GM18867 (cell line): ENCODE results near the gene NKD1.

ENCODE experiments used
- ATAC-seq: cut with Tn5 transposase; IDR thresholded peaks from one replicate; pipeline ENCODE4 v1.9.1; 2021; ENCODE audit warnings: mild to moderate bottlenecking, moderate library complexity; ENCODE audit not compliant: unreplicated experiment

Gene NKD1

DNA sequence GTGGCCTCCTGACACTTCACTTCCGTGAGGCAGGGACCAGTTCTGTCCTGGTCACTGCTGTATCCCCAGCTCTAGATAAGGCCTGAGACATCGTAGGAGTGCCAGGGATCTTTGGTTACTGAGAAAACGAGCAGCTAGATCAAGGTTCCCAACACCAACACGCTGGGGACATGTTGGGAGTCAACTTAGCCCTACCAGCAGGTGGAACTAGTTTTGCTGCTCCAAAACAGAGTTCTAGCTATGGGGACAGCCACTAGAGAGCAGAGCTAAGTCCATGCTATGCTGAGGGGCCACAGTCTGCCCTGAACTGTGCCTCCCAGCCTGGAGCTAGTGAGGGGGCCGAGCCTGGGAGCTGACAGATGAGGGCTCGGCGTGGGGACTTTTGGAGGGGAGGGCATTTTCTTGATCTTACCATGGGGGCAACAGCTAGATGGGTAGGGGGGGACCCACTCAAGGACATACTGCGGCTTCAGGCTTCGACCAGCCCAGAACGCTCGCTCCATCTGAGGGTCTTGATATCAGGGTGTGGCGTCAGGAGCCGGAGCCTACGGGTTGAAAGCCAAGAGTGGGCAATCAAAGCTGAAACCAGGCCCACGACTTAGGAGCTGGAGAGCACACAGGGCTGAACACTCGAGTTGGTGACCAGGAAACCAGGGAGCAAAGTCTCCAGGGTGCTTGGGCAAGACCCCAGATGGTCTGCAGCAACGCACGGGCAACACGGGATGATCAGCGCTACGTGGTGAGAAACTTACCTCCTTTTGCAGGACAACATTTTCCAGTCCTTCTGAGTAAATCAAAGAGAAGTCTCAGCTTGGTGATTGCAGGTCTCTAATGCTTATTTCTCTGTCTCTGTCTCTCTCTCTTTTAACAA lies 119.5 kb downstream of the NKD1 start:
- no peak for ATAC-seq

- ATAC-seq = no peak
Measured at GRCh38 chr16:50668368-50669008, 120.3 kb downstream of the NKD1 start.

DNA sequence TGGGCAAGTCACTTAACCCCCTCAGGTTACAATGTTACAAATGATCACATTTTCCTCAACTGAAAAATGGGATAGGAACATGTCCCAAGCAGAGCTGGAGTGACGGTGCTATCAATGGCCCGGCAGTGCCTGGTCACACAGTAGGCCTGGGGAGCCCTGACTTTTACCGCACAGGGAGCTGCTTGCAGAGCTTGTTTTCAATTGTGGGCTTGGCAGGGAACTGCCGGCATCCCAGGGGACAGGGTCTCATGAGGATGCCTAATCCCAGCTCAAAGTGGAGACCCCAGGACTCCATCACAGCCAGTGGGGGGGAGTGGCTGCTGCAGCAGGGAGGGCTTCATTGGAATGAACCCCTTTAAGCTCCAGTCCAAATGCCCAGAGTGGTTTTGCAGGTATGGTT lies 121.5 kb downstream of the NKD1 start:
- ATAC-seq = no peak

DNA sequence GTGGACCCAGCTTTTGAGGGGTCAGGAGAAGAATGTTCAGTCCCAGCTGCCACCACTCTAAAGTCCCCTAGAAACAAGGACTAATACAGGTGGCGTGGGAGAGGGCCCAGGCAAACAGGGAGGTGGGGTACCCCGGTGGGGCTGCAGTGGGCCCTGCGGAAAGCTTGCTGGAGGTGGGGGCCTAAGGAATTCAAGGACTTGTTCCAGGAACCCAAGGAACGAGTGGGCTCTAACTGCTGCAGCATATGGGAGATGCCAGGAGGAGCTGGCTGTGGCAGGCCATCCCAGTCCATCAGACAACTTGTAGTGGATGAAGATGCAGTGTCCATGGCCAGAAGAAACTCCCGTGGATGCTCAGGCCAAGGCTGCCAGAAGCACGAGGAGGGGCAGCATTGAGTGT lies 122.3 kb downstream of the NKD1 start:
- no peak for ATAC-seq

- no peak for ATAC-seq
Measured at GRCh38 chr16:50671644-50672260, 123.6 kb downstream of the NKD1 start.

- no peak for ATAC-seq
Measured at GRCh38 chr16:50673496-50674275, 125.5 kb downstream of the NKD1 start.

- no peak for ATAC-seq
Measured at GRCh38 chr16:50674831-50675230, 126.6 kb downstream of the NKD1 start.

- ATAC-seq = no peak
Measured at GRCh38 chr16:50675686-50676610, 127.8 kb downstream of the NKD1 start.

DNA sequence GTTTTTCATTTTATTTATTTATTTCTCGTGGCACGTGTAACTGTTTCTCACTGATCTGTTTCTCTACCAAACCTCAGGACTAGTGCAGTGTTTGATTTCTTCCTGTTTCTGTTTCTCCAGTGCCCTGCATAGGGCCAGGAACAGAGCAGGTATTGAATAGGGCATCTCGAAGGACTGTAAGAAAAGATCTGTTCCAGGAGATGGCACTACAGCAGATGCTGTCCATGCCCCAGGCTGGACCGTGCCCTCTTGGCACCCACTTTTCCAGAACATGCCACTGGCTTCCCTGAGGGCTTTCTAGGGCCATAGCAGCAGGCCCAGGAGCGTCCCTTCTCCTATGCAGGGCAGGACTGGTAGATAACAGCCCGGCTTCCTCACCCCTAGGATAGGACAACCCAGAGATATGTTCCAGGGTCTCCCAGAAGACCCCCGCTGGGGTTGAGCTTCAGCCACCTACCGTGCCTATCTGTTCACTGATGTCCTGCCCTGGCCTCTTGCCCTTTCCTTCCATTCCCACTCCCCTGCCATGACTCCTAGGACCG lies 128.6 kb downstream of the NKD1 start:
- no peak for ATAC-seq

GRCh38 chr16:50677351-50677750 lies 129.2 kb downstream of the NKD1 start:
- no peak for ATAC-seq

GRCh38 chr16:50678531-50678930 lies 130.3 kb downstream of the NKD1 start:
- no peak for ATAC-seq

DNA sequence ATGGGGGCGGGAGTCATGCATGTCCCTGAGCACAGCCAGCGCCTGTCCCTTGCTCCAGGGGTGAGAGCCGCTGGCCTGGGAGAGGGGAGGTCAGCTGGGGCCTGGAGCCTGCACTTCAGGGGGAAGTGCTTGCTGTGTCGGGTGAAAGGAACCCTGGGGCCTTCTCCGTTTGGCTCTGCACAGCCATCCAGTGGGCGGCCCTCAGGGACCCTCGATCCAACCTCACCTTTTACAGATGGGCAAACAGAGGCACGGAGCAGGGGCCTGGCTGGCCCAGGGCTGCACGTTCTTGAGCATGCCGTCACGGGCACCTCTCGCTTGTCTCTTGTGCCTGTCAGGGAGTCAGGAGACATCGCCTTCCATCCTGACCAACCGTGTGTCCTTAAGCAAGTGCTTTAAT lies 131.1 kb downstream of the NKD1 start:
- ATAC-seq = no peak

GRCh38 chr16:50679676-50680555 lies 131.7 kb downstream of the NKD1 start:
- ATAC-seq = no peak

- ATAC-seq = no peak
Measured at GRCh38 chr16:50680556-50680893, 132.3 kb downstream of the NKD1 start.

DNA sequence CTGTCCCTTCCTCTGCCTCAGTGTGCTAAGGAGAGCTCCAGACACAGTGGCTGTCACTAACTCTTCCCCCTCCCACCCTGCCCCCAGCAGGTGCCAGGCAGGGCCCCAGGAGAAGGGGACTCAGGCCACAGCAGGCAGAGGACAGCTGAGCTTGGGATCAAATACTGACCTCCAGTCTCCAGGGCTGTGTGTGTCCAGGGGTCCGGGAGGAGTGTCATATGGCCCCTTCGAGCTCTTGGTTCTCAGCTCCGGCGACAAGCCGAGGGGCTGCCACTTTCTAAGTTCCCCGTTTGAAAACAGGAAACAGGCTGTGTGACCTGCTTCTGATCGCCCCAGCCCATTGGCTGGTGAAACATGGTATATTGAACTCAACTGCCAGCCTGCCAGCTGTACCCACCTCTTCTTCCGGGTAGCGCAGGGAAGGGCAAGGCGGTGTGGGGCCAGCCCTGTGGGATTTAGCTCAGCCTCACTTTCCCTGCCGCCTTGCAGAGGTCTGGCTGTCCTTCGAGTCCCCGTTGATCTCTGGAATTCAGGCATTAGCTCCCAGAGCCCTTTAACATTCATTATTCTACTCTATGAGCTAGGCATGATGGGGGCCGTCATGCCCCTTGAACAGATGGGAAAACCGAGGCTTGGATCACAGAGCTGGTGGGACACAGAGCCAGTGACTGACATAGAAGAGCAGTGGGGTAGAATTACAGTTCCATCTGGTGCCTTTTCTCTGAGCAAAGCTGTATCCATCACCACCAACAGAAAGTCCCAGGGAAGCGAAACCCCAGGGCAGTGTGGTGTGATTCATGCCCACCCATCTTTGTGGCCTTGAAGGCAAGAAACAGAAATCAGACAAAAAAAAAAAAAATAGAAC lies 133.1 kb downstream of the NKD1 start, which contains the start of gene SNX20:
Gene SNX20 (minus strand): TSS at position 292 of the 865 bp plus-strand sequence. CDS start 3,786 bp downstream, outside the sequence.
- ATAC-seq = peak; percentile 75

DNA sequence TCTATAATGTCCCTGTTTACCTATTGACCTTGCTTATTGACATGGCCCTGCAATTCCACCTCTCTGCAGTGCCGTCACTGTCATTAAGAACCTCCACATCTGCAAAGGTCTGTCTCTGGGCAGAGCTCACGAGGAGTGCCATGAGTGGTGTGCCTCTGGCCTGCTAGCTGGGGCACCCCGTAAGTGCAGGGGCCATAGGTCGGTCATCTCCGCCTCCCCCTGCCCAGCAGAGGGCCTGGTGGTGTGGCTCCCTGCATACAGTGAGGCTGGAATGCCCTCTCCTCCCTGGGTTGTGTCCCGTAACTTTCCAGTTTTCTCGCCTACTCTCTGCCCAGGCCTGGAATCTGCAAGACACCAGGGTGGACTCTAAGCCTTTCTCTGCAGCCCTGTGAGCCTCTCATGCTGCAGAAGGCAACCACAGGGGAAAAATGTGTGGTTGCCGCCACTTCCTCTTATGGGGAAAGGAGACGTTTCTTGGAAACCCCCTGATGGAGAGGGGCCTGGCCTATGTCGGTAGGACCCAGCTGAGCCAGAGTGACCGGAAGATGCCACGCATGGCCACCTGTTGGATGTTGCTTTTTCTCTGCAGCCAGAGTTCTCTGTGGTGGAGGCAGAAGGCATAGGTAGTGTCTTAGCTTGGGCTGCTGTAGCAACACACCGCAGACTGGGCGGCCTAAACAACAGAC lies 135.6 kb downstream of the NKD1 start:
- ATAC-seq = peak; percentile 60

- ATAC-seq = no peak
Measured at GRCh38 chr16:50684823-50685461, 136.7 kb downstream of the NKD1 start.
